CD14-positive monocyte (primary cell): ENCODE measurements around the gene PLAAT4. TPM values are rescaled to one million over a fixed set of nuclear protein-coding genes. Genes with fewer than 3 reads are reported as not detected.

ENCODE experiments used
- DNase-seq, 3 donors: peaks; one replicate each; pipeline ENCODE4 v3.0.0-alpha.2; 2011 to 2022
- H2AFZ ChIP-seq: 2 replicates; pipeline ENCODE4 v1.6.0; 2012; ENCODE audit warnings: mild to moderate bottlenecking, low read depth, low read length, inconsistent platforms; ENCODE audit not compliant: insufficient read depth, poor library complexity, severe bottlenecking
- H3K27ac ChIP-seq, 2 donors: 1 replicate in 1 of 2; 2 replicates in 1 of 2; pipeline ENCODE4 v1.5.1; 2012 to 2013; ENCODE audit warnings: low read length in 2 of 2, control low read depth in 1 of 2, inconsistent platforms in 1 of 2, low read depth in 1 of 2, mild to moderate bottlenecking in 1 of 2
- H3K27me3 ChIP-seq, 2 donors: one replicate each; pipeline versions ENCODE4 v1.6.0 to v1.6.1; 2011 to 2013; ENCODE audit warnings: low read length in 2 of 2; ENCODE audit not compliant: control insufficient read depth in 2 of 2, insufficient read depth in 2 of 2
- H3K36me3 ChIP-seq, 2 donors: replicated peaks in 1 of 2; 1 replicate in 1 of 2; 2 replicates in 1 of 2; pipeline versions ENCODE4 v1.5.1 to v1.6.1; 2012 to 2013; ENCODE audit warnings: low read length in 2 of 2, control low read depth in 1 of 2, inconsistent platforms in 1 of 2, mild to moderate bottlenecking in 1 of 2; ENCODE audit not compliant: insufficient read depth in 2 of 2, control insufficient read depth in 1 of 2
- H3K4me1 ChIP-seq, 2 donors: 1 replicate in 1 of 2; 2 replicates in 1 of 2; pipeline versions ENCODE4 v1.5.1 to v1.6.1; 2012 to 2013; ENCODE audit warnings: low read length in 2 of 2, control low read depth in 1 of 2, inconsistent platforms in 1 of 2, mild to moderate bottlenecking in 1 of 2, moderate library complexity in 1 of 2; ENCODE audit not compliant: insufficient read depth in 2 of 2, control insufficient read depth in 1 of 2
- H3K4me2 ChIP-seq: replicated peaks from 2 replicates; pipeline ENCODE3; 2012; ENCODE audit warnings: low read length, moderate library complexity, mild to moderate bottlenecking; ENCODE audit not compliant: poor library complexity, severe bottlenecking; ENCODE audit errors: extremely low read depth
- H3K4me3 ChIP-seq, 3 experiments: fragments of 200-600 bp in 1 of 3; sonication (generic) in 1 of 3; replicated peaks in 1 of 3; 1 replicate in 2 of 3; 2 replicates in 1 of 3; pipeline ENCODE4 v1.5.1; 2011 to 2013; ENCODE audit warnings: low read length in 3 of 3, mild to moderate bottlenecking in 3 of 3, control low read depth in 2 of 3, low read depth in 2 of 3, inconsistent platforms in 1 of 3, moderate library complexity in 1 of 3
- H3K79me2 ChIP-seq: 2 replicates; pipeline ENCODE4 v1.6.0; 2012; ENCODE audit warnings: mild to moderate bottlenecking, control low read depth, inconsistent platforms, low read length, moderate library complexity; ENCODE audit not compliant: insufficient read depth
- H3K9ac ChIP-seq: 2 replicates; pipeline ENCODE4 v1.6.0; 2017; ENCODE audit warnings: low read length, mild to moderate bottlenecking; ENCODE audit not compliant: insufficient read depth, poor library complexity, severe bottlenecking
- H3K9me3 ChIP-seq, 2 donors: replicated peaks in 1 of 2; 1 replicate in 1 of 2; 2 replicates in 1 of 2; pipeline versions ENCODE4 v1.5.1 to v1.6.1; 2012 to 2013; ENCODE audit warnings: low read length in 2 of 2, control low read depth in 1 of 2; ENCODE audit not compliant: control insufficient read depth in 1 of 2, insufficient read depth in 1 of 2
- H4K20me1 ChIP-seq: 2 replicates; pipeline ENCODE4 v1.6.0; 2012; ENCODE audit warnings: mild to moderate bottlenecking, low read length, control low read depth, moderate library complexity; ENCODE audit not compliant: insufficient read depth
- H3K27ac Mint-ChIP-seq, 7 donors: one replicate each; pipeline ENCODE4 v1.8.0; 2020; ENCODE audit warnings: mild to moderate bottlenecking in 7 of 7, mixed read lengths in 7 of 7, moderate library complexity in 6 of 7, inconsistent platforms in 2 of 7
- H3K27me3 Mint-ChIP-seq, 3 donors: one replicate each; pipeline ENCODE4 v1.8.0; 2021 to 2022; ENCODE audit warnings: low read depth in 3 of 3, mild to moderate bottlenecking in 3 of 3, mixed read lengths in 3 of 3, moderate library complexity in 3 of 3, inconsistent platforms in 1 of 3
- H3K36me3 Mint-ChIP-seq, 2 donors: one replicate each; pipeline ENCODE4 v1.8.0; 2020; ENCODE audit warnings: mixed read lengths in 2 of 2, inconsistent platforms in 1 of 2, mild to moderate bottlenecking in 1 of 2
- H3K4me1 Mint-ChIP-seq: one replicate; pipeline ENCODE4 v1.8.0; 2020; ENCODE audit warnings: mild to moderate bottlenecking, mixed read lengths
- H3K4me3 Mint-ChIP-seq, 2 donors: one replicate each; pipeline ENCODE4 v1.8.0; 2020; ENCODE audit warnings: mild to moderate bottlenecking in 2 of 2, mixed read lengths in 2 of 2, moderate library complexity in 1 of 2
- H3K9me3 Mint-ChIP-seq, 7 donors: one replicate each; pipeline ENCODE4 v1.8.0; 2020 to 2022; ENCODE audit warnings: mixed read lengths in 7 of 7, mild to moderate bottlenecking in 6 of 7, moderate library complexity in 6 of 7, inconsistent platforms in 2 of 7
- WGBS: methylation state at CpG from one replicate; pipeline ENCODE4 v1.1.5; 2013; ENCODE audit warnings: missing lambda C conversion rate; ENCODE audit not compliant: insufficient coverage; 5-methylcytosine and 5-hydroxymethylcytosine counted together
- intact Hi-C, 2 donors: fragments of 100-400 bp; cut with micrococcal nuclease; formaldehyde crosslinking; loops; one replicate each; pipeline versions ENCODE4 v1.15.0 to v1.15.1; 2023
- polyA plus RNA-seq, 3 donors: library from polyadenylated mRNA; depleted of rRNA in 1 of 3; unstranded in 2 of 3; stranded (reverse) in 1 of 3; fragments of 300-500 nt in 2 of 3; fragments of >200 nt in 1 of 3; fragmentation: Illumina TruSeq in 2 of 3; gene quantifications; 1 replicate in 2 of 3; 2 replicates in 1 of 3; pipeline ENCODE4 v1.2.3, GENCODE V29; 2012 to 2021
- TF ChIP-seq, protein P1 (sequence below): fragments of 200-600 bp; IDR thresholded peaks from one replicate; pipeline ENCODE4 v1.8.0; 2022; ENCODE audit warnings: antibody characterized with exemption, mild to moderate bottlenecking

Gene PLAAT4
- polyA plus RNA-seq, 3 donors, result 55.2 to 119 (median 101) TPM

DNA sequence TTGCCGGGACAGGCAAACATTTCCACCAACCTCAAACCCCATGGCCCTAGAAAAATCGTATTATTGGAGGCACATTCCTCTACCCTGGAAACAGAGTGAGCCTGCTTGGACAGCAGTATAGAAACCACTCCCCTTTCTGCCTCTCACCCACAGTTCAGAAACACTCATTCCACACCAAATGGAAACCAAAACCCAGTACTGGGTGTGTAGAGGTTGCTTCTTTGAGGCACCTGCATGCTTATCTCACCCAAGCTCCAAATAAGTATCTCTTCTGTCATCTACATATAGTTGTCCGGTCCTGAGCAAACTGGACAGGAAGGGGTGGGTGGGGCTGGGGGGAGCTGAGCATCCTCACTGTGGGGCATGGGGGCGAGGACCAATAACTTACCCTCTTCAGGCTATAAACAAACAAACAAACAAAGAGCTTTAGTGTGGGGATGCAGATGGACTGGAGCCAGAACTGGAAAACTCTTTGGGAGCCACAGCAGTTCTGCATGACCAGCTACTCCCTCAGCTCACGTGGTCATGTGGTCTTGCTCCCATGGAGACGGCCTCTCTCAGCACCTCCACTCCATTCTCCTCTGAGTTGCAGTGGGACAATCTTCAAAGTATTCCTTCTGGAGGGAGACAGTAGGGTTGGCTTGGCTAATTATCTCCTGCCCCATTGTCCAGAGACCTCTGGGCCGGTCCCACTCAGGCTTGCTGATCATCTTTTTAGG is 27.6 kb downstream of the PLAAT4 start:
- WGBS, result 100% methylated on average over 1 of the region's 7 CpGs
- TF ChIP-seq, protein P1, sequence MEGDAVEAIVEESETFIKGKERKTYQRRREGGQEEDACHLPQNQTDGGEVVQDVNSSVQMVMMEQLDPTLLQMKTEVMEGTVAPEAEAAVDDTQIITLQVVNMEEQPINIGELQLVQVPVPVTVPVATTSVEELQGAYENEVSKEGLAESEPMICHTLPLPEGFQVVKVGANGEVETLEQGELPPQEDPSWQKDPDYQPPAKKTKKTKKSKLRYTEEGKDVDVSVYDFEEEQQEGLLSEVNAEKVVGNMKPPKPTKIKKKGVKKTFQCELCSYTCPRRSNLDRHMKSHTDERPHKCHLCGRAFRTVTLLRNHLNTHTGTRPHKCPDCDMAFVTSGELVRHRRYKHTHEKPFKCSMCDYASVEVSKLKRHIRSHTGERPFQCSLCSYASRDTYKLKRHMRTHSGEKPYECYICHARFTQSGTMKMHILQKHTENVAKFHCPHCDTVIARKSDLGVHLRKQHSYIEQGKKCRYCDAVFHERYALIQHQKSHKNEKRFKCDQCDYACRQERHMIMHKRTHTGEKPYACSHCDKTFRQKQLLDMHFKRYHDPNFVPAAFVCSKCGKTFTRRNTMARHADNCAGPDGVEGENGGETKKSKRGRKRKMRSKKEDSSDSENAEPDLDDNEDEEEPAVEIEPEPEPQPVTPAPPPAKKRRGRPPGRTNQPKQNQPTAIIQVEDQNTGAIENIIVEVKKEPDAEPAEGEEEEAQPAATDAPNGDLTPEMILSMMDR, result no peak
- H3K4me3 ChIP-seq, result no peak overlapping the region
- H2AFZ ChIP-seq, result no peak overlapping the region
- Mint-ChIP-seq H3K4me3 (no peak overlapping the region), H3K9me3 (no peaks in the 10 kb centered on the region), H3K27me3 (peaks cover 0 to 1% (median 0%) of the 10 kb centered on the region in 3 donors), H3K27ac (peak overlapping the region in 4 of 7 donors; percentile 33 to 61 (median 54)), H3K4me1 (peaks cover 41% of the 10 kb centered on the region), H3K36me3 (no peaks in the 10 kb centered on the region)
- peaks cover 29 to 32% of the 10 kb centered on the region in 2 donors for H3K4me1 ChIP-seq
- no peaks in the 10 kb centered on the region for H3K36me3 ChIP-seq
- H3K27me3 ChIP-seq, result no peaks in the 10 kb centered on the region
- no peaks in the 10 kb centered on the region for H3K9me3 ChIP-seq
- no peaks in the 10 kb centered on the region for H4K20me1 ChIP-seq
- H3K4me2 ChIP-seq, result no peak overlapping the region
- no peak for DNase-seq
- no peak overlapping the region for H3K9ac ChIP-seq
- intact Hi-C loops, result loop anchor here in 1 of 2 donors (5.0 kb wide), 1 partner anchor 62 kb away; no protein-coding TSS in a partner anchor
- H3K27ac ChIP-seq, result no peak overlapping the region
- H3K79me2 ChIP-seq, result no peaks in the 10 kb centered on the region

DNA sequence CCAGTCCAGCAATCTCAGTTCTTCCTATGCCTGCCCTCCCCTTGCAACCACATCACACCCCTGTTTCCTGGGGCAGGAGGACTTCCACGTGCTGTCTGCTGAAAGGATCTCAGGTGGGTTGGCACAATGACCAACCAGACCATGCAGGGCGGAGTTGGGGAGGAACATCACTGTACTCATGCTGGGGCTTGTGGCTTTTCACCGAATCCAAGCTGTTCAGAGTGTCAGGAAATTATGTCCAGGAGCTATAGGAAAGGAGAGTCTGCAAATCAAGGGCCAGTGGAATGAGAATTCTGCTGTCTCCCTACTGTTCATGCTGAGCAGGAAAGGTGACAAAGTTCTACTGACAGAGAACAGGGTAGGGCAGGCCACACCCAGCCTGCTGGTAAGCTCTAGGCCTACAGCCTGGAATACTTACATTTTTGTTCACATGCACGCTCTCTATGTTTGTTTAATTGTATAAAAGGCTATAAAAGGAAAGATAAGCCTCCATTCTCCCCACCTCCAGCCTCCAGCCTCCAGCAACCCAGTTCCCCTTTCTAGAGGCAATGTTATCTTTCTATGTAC is 28.3 kb downstream of the PLAAT4 start:
- H3K27me3 Mint-ChIP-seq, result peaks cover 0 to 1% (median 0%) of the 10 kb centered on the region in 3 donors
- DNase-seq, result no peak
- no peaks in the 10 kb centered on the region for H3K36me3 Mint-ChIP-seq
- no peaks in the 10 kb centered on the region for H3K9me3 ChIP-seq
- H3K4me1 Mint-ChIP-seq, result peaks cover 41% of the 10 kb centered on the region
- H3K9me3 Mint-ChIP-seq, result no peaks in the 10 kb centered on the region
- H3K4me3 Mint-ChIP-seq, result no peak overlapping the region
- TF ChIP-seq, protein P1, result no peak
- no peaks in the 10 kb centered on the region for H3K27me3 ChIP-seq
- no peaks in the 10 kb centered on the region for H4K20me1 ChIP-seq
- H3K9ac ChIP-seq, result no peak overlapping the region
- intact Hi-C loops, result loop anchor here (5.0 kb wide), 2 partner anchors 57 to 63 kb away; no protein-coding TSS in a partner anchor
- H3K4me1 ChIP-seq, result peaks cover 29 to 32% of the 10 kb centered on the region in 2 donors
- H2AFZ ChIP-seq, result no peak overlapping the region
- WGBS, result 71% methylated on average over 3 of the region's 4 CpGs
- no peak overlapping the region for H3K4me2 ChIP-seq
- H3K27ac ChIP-seq, result no peak overlapping the region
- H3K79me2 ChIP-seq, result no peaks in the 10 kb centered on the region
- no peak overlapping the region for H3K4me3 ChIP-seq
- peak overlapping the region in 4 of 7 donors; percentile 40 to 60 (median 50) for H3K27ac Mint-ChIP-seq
- no peaks in the 10 kb centered on the region for H3K36me3 ChIP-seq
